AG08395 (cell line): ENCODE data around the gene MTSS2.

ENCODE experiments used
- DNase-seq: peaks from one replicate; pipeline ENCODE4 v3.0.0; 2012; ENCODE audit warnings: mixed read lengths, low spot score

Gene MTSS2

GRCh38 chr16:70700101-70701020 lies 14.5 kb upstream of the MTSS2 start:
- DNase-seq, result no peak

GRCh38 chr16:70699696-70700095 lies 13.8 kb upstream of the MTSS2 start:
- no peak for DNase-seq

GRCh38 chr16:70698901-70699300 lies 13.0 kb upstream of the MTSS2 start:
- no peak for DNase-seq

- DNase-seq, result peak; percentile 66
Observed at GRCh38 chr16:70697594-70698170, 11.8 kb upstream of the MTSS2 start.

- no peak for DNase-seq
Observed at GRCh38 chr16:70696952-70697593, 11.2 kb upstream of the MTSS2 start.

GRCh38 chr16:70696355-70696754 lies 10.5 kb upstream of the MTSS2 start:
- DNase-seq, result no peak

- DNase-seq, result no peak
Observed at GRCh38 chr16:70695331-70696070, 9.6 kb upstream of the MTSS2 start.

GRCh38 chr16:70694868-70695218 lies 9.0 kb upstream of the MTSS2 start:
- no peak for DNase-seq

GRCh38 chr16:70694088-70694867 lies 8.4 kb upstream of the MTSS2 start:
- peak; percentile 92 for DNase-seq

GRCh38 chr16:70692873-70693671 lies 7.2 kb upstream of the MTSS2 start:
- DNase-seq, result peak; percentile 34

GRCh38 chr16:70692130-70692872 lies 6.4 kb upstream of the MTSS2 start:
- DNase-seq, result no peak

GRCh38 chr16:70691223-70692129 lies 5.6 kb upstream of the MTSS2 start:
- peak; percentile 92 for DNase-seq

GRCh38 chr16:70689970-70690891 lies 4.4 kb upstream of the MTSS2 start:
- no peak for DNase-seq

- no peak for DNase-seq
Observed at GRCh38 chr16:70689035-70689969, 3.4 kb upstream of the MTSS2 start.

GRCh38 chr16:70688246-70688742 lies 2.4 kb upstream of the MTSS2 start:
- peak; percentile 78 for DNase-seq

- no peak for DNase-seq
Observed at GRCh38 chr16:70687671-70688245, 1.9 kb upstream of the MTSS2 start.
